Common myeloid progenitor, CD34-positive (primary cell): ENCODE measurements around the gene RNF225.

Source experiments
- CTCF ChIA-PET: fragments of 350-600 bp; sonication (Branson Sonifier 250); formaldehyde crosslinking; loops from one replicate; lab custom pipeline; 2021; ENCODE audit warnings: antibody characterized with exemption; lab: Charles Lee
- POLR2A ChIA-PET: fragments of 350-600 bp; sonication (Branson Sonifier 250); formaldehyde crosslinking; loops from one replicate; lab custom pipeline; 2021; ENCODE audit warnings: antibody characterized with exemption; lab: Charles Lee
- DNase-seq, 3 donors: peaks; one replicate each; pipeline versions ENCODE4 v3.0.0 to v3.0.0-alpha.2; 2013
- H3K27ac ChIP-seq, 2 experiments: 1 replicate in 1 of 2; 2 replicates in 1 of 2; pipeline ENCODE4 v1.7.0; 2013; ENCODE audit warnings: inconsistent platforms in 2 of 2, low read length in 2 of 2, mild to moderate bottlenecking in 2 of 2, low read depth in 1 of 2, moderate library complexity in 1 of 2; ENCODE audit not compliant: severe bottlenecking in 2 of 2, insufficient read depth in 1 of 2, poor library complexity in 1 of 2
- H3K27me3 ChIP-seq, 5 experiments: replicated peaks in 2 of 5; 1 replicate in 3 of 5; 2 replicates in 2 of 5; pipeline versions ENCODE4 v1.6.1 to v1.7.0; 2013; ENCODE audit warnings: low read length in 4 of 5, mild to moderate bottlenecking in 2 of 5, moderate library complexity in 2 of 5, inconsistent platforms in 1 of 5; ENCODE audit not compliant: insufficient read depth in 5 of 5, control insufficient read depth in 4 of 5
- H3K36me3 ChIP-seq, 4 experiments: 1 replicate in 2 of 4; 2 replicates in 2 of 4; pipeline versions ENCODE4 v1.6.1 to v1.7.0; 2013; ENCODE audit warnings: low read length in 3 of 4, control low read depth in 1 of 4, mild to moderate bottlenecking in 1 of 4; ENCODE audit not compliant: control insufficient read depth in 4 of 4, insufficient read depth in 4 of 4
- H3K4me1 ChIP-seq, 4 experiments: 1 replicate in 3 of 4; 2 replicates in 1 of 4; pipeline versions ENCODE4 v1.6.1 to v1.7.1; 2013; ENCODE audit warnings: low read length in 3 of 4, mild to moderate bottlenecking in 3 of 4, control low read depth in 1 of 4, inconsistent platforms in 1 of 4, moderate library complexity in 1 of 4; ENCODE audit not compliant: control insufficient read depth in 4 of 4, insufficient read depth in 4 of 4; ENCODE audit errors: control extremely low read depth in 1 of 4
- H3K4me3 ChIP-seq, 7 experiments: 1 replicate in 4 of 7; 2 replicates in 3 of 7; pipeline versions ENCODE4 v1.5.1 to v1.7.0; 2013; ENCODE audit warnings: mild to moderate bottlenecking in 7 of 7, low read length in 6 of 7, moderate library complexity in 6 of 7, inconsistent platforms in 2 of 7, low read depth in 2 of 7, control low read depth in 1 of 7; ENCODE audit not compliant: insufficient read depth in 4 of 7, control insufficient read depth in 1 of 7; ENCODE audit errors: extremely low read depth in 1 of 7
- H3K9me3 ChIP-seq, 5 experiments: 1 replicate in 4 of 5; 2 replicates in 1 of 5; pipeline versions ENCODE4 v1.6.1 to v1.7.1; 2013; ENCODE audit warnings: low read length in 4 of 5, mild to moderate bottlenecking in 2 of 5, inconsistent platforms in 1 of 5, low read depth in 1 of 5, moderate library complexity in 1 of 5; ENCODE audit not compliant: control insufficient read depth in 4 of 5, insufficient read depth in 2 of 5; ENCODE audit errors: control extremely low read depth in 1 of 5
- WGBS: methylation state at CpG from one replicate; pipeline ENCODE4 v1.1.5; 2013; ENCODE audit not compliant: insufficient coverage; 5-methylcytosine and 5-hydroxymethylcytosine counted together

Gene RNF225

GRCh38 chr19:58354478-58355030 lies 40.9 kb upstream of the RNF225 start:
- no peak overlapping the region for H3K4me3 ChIP-seq
- ChIA-PET POLR2A (no interaction called here), CTCF (interaction anchor here (1.5 kb wide), 1 partner anchor 19 kb away, joined by 4 read pairs; no protein-coding TSS in a partner anchor)
- H3K27me3 ChIP-seq, result peaks cover 0 to 7% (median 0%) of the 10 kb centered on the region in 5 experiments
- DNase-seq, result no peak
- H3K9me3 ChIP-seq, result peaks cover 0 to 4% (median 0%) of the 10 kb centered on the region in 5 experiments
- peaks cover 0 to 13% (median 3%) of the 10 kb centered on the region in 4 experiments for H3K36me3 ChIP-seq
- no peak overlapping the region for H3K27ac ChIP-seq
- peaks cover 0 to 30% (median 15%) of the 10 kb centered on the region in 4 experiments for H3K4me1 ChIP-seq
- 93% methylated on average over 6 of the region's 6 CpGs for WGBS

DNA sequence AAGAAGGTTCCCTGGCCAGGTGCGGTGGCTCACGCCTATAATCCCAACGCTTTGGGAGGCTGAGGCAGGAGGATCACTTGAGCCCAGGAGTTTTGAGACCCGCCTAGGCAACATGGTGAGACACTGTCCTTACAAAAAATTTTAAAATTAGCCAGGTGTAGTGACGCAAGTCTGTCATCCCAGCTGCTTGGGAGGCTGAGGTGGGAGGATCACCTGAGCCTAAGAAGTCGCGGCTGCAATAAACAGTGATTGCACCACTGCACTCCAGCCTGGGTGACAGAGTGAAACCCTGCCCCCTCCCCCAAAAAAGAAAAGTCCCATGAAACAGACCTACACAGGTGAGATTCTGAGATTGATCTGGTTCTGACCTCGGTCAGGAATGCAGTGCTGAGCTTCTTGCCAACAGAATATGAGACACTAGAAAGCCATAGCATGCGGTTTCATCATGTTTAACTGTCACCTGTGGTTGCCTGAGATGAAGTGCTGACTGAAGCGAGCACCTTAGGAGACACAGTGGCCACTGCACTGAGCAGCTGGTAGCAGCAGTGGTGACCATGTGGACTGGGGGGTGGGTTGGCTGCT lies 40.1 kb upstream of the RNF225 start:
- no peak overlapping the region for H3K4me3 ChIP-seq
- H3K9me3 ChIP-seq, result peaks cover 0 to 4% (median 0%) of the 10 kb centered on the region in 5 experiments
- POLR2A ChIA-PET, result interaction anchor here (0.7 kb wide), 1 partner anchor 127 kb away, joined by 3 read pairs; the partner anchor contains the start of gene ZNF544
- CTCF ChIA-PET, result interaction anchor here (1.4 to 1.5 kb wide), 2 partner anchors 8 to 18 kb away, joined by 4 to 5 read pairs; no protein-coding TSS in a partner anchor
- peaks cover 0 to 29% (median 11%) of the 10 kb centered on the region in 4 experiments for H3K4me1 ChIP-seq
- peaks cover 0 to 11% (median 3%) of the 10 kb centered on the region in 4 experiments for H3K36me3 ChIP-seq
- peaks cover 0 to 7% (median 0%) of the 10 kb centered on the region in 5 experiments for H3K27me3 ChIP-seq
- H3K27ac ChIP-seq, result no peak overlapping the region
- 96% methylated on average over 10 of the region's 10 CpGs for WGBS
- no peak for DNase-seq

DNA sequence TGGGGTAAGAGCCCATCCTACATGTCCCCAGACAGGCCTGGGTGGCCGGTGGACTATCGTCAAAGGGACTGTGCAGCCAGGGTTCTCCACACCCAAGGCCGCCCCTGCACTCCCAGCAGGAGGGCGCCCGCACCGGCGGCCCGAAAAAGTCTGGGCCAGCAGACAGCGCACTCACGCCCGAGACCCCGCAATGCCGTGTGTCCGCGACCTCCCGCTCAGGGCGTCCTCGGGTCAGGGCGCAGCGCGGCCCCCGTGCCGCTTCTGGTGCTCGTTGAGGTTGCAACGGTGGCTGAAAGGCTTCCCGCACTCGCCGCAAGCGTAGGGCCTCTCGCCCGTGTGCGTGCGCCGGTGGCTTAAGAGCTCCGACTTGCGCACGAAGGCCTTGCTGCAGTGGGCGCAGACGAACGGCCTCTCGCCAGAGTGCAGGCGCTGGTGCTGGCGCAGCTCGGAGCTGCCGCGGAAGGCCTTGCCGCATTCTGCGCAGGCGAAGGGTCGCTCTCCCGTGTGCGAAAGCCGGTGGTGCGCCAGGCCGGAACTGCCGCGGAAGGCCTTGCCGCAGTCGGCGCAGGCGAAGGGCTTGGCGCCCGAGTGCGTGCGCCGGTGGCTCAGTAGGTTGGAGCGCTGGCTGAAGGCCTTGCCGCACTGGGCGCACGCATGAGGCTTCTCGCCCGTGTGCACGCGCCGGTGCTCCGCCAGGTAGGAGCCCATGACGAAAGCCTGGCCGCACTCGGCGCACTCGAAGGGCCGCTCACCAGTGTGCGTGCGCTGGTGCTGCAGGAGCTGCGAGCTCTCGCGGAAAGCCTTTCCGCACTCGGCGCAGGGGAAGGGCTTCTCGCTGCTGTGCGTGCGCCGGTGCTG lies 39.3 kb upstream of the RNF225 start:
- Histone ChIP-seq H3K36me3 (peaks cover 0 to 6% (median 3%) of the 10 kb centered on the region in 4 experiments), H3K27ac (no peak overlapping the region), H3K9me3 (peaks cover 0 to 4% (median 0%) of the 10 kb centered on the region in 5 experiments), H3K4me1 (peaks cover 0 to 27% (median 11%) of the 10 kb centered on the region in 4 experiments), H3K4me3 (peak overlapping the region in 5 of 7 experiments; percentile 33 to 75 (median 66)), H3K27me3 (peaks cover 0 to 7% (median 0%) of the 10 kb centered on the region in 5 experiments)
- DNase-seq, result peak; percentile 70 to 85 (median 80)
- ChIA-PET POLR2A (interaction anchor here (0.7 to 1.7 kb wide), 2 partner anchors 9 to 128 kb away, joined by 3 to 8 read pairs; partner anchors contain the start of gene ZNF544), CTCF (interaction anchor here (0.7 to 1.4 kb wide), 2 partner anchors 9 to 42 kb away, joined by 3 to 5 read pairs; no protein-coding TSS in a partner anchor)
- 19% methylated on average over 93 of the region's 94 CpGs for WGBS

DNA sequence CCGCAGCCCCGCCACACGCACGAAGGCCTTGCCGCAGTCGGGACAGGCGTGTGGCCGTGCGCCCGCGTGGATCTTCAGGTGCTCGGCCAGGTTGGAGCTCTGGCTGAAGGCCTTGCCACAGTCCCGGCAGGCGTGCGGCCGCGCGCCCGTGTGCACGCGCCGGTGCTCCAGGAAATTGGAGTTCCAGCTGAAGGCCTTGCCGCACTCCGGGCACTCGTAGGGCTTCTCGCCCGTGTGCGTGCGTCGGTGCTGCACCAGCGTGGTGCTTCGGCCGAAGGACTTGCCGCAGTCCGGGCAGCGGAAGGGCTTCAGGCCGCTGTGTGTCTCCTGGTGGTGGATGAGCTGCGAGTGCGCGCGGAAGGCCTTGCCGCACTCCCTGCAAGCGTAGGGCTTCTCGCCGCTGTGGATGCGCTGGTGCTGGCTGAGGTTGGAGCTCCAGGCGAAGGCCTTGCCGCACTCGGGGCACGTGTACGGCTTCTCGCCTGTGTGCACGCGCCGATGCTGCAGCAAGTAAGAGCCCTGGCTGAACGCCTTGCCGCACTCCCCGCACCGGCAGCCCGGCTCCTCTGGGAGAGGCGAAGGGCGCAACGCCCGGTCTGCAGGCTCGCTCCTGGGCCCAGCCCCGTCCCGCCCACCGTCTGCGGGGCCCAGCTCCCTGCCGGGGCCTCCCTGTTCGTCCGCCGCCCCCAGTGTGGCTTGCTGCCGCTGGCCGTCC lies 38.5 kb upstream of the RNF225 start:
- 48% methylated on average over 74 of the region's 75 CpGs for WGBS
- Histone ChIP-seq H3K36me3 (peaks cover 0 to 6% (median 3%) of the 10 kb centered on the region in 4 experiments), H3K9me3 (peaks cover 0 to 4% (median 0%) of the 10 kb centered on the region in 5 experiments), H3K4me1 (peaks cover 0 to 35% (median 16%) of the 10 kb centered on the region in 4 experiments), H3K4me3 (peak overlapping the region in 4 of 7 experiments; percentile 38 to 75 (median 67)), H3K27me3 (peaks cover 0 to 7% (median 0%) of the 10 kb centered on the region in 5 experiments), H3K27ac (no peak overlapping the region)
- ChIA-PET POLR2A (interaction anchor here (1.7 kb wide), 1 partner anchor 10 kb away, joined by 8 read pairs; no protein-coding TSS in a partner anchor), CTCF (interaction anchor here (0.7 kb wide), 1 partner anchor 41 kb away, joined by 3 read pairs; no protein-coding TSS in a partner anchor)
- DNase-seq, result peak in 1 of 3 donors; percentile 25

GRCh38 chr19:58357481-58358145 lies 37.8 kb upstream of the RNF225 start:
- DNase-seq, result no peak
- H3K4me1 ChIP-seq, result peaks cover 0 to 39% (median 17%) of the 10 kb centered on the region in 4 experiments
- peaks cover 0 to 6% (median 1%) of the 10 kb centered on the region in 4 experiments for H3K36me3 ChIP-seq
- H3K9me3 ChIP-seq, result peaks cover 0 to 4% (median 0%) of the 10 kb centered on the region in 5 experiments
- peak overlapping the region in 1 of 7 experiments; percentile 66 for H3K4me3 ChIP-seq
- 90% methylated on average over 17 of the region's 19 CpGs for WGBS
- H3K27me3 ChIP-seq, result peaks cover 0 to 7% (median 0%) of the 10 kb centered on the region in 5 experiments
- no peak overlapping the region for H3K27ac ChIP-seq
- ChIA-PET POLR2A (interaction anchor here (1.7 kb wide), 1 partner anchor 11 kb away, joined by 8 read pairs; no protein-coding TSS in a partner anchor), CTCF (no interaction called here)
